GM18499 (cell line): ENCODE measurements around the gene MTFR1L.

ENCODE experiments used
- ATAC-seq: cut with Tn5 transposase; IDR thresholded peaks from one replicate; pipeline ENCODE4 v1.9.1; 2021; ENCODE audit warnings: moderate number of reproducible peaks; ENCODE audit not compliant: insufficient read depth, unreplicated experiment

The MTFR1L gene

DNA sequence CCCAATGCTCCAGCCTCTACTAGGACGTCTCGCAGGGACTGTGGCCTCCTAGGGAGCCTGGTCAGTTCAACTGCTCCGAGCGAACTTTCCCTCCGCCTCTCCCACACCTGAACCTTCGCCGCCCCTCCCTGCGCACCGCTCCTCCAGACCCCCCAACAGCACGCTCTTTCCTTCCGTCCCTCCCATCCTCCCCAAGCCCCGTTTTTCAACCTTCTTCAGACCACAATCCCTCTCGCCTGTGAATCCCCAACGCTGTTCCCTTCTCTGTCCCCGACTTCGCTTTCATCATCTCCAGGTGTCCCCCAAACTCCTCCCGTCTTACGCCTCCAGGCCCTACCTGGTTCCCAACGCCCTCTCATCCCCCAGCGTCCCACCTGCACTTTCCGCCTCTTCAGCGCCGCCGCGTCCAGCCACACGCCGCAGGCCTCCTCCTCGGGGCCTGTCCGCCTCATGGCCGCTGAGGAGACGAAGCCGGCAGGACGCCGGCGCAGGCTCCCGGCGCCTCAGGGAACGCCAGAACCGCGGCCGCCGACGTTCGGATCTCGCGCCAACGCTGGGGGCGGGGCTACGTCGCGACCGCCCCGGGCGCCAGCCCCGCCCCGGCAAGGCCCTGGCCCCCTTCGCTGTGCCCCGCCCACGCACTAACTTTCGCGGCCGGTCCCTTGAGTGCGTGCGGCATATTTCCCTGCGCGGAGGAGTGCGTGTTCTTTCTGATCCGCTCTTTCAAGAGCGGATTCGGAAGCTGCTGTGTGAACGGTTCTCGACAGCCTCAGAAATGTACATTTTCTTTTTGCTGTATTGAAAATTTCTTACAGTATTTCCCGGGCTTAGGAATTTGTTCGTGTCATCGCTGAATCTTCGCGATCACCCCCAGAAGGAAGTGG, 39.4 kb downstream of the MTFR1L start, which contains the start of gene AUNIP:
TSS of gene AUNIP (minus strand) at position 552 of the 884 bp plus-strand sequence. CDS start at position 452, 100 bp downstream.
- ATAC-seq, result no peak

DNA sequence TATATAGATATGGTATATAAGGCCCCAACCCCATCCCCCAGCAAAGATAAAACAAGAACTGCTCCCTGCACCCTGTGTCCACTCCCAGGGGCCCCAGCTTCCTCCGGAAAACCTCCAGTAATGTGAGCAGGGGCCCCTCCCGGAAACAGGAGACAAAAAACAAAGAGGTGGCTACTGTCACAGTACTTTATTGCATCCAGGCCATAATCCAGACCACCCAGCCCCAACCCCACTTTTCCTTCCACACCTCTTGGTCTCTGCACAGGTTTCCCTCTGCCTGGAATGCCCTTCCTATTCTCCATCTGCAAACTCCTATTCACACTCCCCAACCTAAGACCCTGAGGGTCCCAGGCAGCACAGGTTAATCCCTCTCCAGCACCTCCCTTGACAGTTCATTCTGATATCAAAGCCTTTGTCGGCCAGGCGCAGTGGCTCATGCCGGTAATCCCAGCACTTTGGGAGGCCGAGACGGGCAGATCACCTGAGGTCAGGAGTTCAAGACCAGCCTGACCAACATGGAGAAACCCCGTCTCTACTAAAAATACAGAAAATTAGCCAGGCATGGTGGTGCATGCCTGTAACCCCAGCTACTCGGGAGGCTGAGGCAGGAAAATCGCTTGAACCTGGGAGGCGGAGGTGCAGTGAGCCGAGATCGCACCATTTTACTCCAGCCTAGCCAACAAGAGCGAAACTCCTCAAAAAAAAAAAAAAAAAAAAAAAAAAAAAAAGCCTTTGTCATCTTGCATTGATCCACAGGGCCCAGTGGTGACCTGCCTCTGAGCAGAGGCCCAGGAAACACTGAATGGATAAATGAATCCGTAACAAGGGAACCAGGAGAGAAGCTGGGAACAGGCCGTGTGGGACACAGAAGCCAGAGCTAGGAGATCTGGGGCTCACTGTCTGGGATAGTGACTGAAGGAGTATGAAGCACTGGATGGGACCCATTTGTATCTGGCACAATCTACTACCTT, 41.8 kb downstream of the MTFR1L start:
- no peak for ATAC-seq

DNA sequence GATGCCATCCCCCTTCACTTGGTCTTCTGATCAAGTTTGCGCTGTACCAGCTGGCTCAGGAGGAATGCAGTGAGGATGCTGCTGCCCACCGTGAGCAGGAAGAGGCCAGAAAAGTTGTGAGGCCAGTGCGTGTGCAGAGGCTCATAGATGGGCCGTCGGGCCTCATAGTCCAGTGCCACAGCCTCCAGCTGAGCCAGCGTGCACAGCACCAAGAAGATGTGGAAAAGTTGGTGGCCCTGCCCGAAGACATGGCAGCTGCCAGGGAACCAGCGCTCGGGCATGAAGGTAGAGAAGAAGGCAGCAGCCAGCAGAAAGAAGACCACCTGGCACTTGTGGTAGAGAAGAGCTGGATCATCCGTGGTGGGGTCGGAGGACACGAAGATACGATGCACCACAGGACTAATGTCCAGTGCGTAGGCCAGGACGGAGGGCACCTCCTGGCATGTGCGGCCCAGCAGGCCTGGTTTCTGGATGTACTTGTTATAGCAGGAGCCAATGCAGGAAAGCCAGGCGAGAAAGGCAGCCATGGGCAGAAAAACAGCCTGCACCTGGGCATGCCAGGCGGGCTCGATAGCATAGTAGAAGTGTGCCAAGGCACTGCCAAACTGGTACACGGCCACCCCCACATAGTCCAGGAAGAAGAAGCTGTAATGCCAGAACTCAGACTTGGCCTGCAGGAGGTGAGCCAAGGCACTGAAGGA, 43.2 kb downstream of the MTFR1L start:
- ATAC-seq, result no peak

DNA sequence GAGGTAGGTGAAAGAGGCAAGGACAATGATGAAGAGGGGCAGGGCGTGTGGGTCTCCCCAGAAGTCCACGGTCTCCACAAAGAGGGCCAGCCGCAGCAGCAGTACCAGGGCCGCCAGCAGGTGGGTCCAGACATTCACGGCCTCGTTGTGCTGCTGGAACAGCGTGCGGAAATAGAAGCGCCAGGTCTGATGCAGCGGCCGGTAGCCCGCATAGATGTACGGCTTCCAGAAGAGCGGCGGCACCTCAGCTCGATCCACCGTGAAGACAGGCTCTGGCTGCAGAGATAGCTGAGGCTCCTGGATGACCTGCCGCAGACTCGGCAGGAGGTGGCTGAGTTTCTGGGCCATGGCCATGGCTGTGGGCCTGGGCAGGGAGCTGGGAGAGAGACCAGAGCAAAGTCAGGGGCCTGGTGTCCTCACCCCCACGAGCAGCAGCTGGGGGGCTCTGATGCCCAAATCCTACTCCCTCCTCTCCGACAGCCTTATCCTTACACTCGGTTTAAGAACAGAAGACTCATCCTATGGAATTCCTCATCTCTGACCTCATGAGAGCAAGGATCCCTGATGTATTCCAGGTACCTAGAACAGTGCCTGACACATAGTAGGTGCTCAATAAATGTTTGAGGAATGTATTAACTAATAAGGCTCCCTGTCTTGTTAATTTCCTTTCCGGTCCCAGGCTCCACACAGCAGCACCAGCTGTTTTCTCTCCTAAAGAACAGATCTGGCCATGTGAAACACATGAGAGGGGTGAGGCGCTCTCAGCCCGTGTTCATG, 43.9 kb downstream of the MTFR1L start:
- no peak for ATAC-seq

DNA sequence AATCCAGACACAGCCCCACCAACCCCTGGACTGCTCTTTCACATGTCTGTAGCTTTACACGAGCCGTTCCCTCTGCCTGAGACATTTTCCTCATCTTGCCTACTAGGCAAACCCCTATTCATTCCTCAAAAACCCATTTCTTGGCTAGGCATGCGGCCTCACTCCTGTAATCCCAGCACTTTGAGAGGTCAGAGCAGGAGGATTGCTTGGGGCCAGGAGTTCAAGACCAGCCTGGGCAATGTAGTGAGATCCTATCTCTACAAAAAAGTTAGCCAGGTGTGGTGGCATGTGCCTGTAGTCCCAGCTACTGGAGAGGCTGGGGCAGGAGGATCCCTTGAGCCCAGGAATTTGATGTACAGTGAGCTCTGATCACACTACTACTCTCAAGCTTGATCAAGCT, 44.7 kb downstream of the MTFR1L start:
- ATAC-seq, result no peak

DNA sequence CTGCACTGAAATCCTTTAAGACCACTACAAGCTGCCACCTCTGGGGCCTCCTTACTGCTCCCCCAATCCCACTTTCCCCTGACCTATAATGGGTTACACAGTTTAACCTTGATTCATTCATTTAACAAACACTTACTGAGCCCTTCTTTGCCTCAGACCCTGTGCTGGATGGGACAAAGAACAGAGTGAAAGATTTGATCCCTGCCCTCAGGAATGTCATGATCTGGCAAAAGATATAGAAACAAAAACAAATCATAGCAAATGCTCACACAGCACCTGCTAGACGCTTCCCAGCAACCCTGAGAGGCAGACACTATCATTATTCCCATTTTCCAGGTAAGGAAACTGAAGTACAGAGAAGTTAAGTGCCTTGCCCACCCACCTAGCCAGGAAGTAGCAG, 46.5 kb downstream of the MTFR1L start:
- no peak for ATAC-seq

DNA sequence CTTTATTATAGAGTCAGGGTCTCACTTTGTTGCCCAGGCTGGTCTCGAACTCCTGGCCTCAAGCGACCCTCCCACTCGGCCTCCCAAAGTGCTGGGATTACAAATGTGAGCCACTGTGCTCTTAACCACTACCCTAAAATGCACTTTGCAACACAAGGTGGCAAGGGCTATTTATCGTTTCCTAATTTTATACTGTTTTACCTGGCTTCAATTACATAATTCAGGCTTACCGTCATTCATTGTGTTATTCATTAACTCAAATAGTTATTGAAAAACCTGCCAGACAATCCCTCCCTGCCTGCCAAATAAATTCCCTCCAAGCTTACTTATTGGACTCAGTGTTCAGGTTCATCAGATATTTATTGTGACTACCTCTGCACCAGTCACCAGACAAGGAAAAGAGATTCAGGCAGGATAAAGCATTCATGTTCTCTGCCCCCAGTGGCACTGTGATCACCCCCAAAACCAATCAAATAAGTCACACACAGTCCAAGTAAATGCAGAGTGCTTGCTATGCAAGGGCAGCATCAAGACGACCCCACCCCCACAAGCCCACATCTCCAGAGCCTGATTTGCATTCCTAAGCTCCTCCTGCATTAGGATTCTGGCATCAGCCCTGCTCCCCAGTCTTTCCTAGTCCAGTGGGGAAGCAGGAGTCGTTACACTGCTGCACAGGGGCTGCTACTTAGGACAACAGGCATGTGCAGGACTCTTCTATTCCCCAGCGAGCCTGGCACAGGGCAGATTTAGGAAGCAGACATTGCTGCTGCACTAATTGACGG, 47.6 kb downstream of the MTFR1L start:
- ATAC-seq, result no peak

DNA sequence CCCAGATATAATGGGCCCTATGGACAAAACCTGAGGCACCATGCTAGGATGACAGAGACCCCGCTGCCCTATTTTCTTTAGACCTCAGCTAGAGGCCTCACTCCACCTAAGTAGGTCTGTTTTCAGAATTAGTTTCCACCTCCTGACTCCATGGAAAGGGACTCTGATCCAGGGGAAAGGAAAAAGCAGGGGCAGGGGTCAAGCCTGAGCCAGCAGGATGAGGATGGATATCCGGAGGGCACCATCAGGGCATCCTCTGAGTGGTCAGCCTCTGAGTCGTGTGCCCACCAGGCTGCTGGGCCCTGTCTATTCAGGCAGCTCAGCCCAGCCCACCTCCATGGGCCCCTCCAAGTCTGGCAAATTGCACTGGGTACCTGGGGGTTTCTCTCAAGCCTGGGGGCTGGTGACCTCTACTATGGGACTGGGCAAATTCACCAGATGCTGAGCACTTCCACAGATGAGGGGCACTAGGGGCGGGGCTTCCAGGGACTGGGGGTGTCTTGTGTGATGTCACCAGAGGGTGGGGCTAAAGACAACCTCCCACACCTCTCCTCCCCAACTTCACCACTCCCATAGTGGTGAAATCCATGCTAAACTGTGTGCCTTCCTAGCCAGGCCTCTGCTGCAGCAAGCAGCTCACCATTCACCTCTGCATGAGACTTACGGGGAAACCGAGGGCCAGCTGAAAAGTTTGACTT, 50.3 kb downstream of the MTFR1L start:
- no peak for ATAC-seq

DNA sequence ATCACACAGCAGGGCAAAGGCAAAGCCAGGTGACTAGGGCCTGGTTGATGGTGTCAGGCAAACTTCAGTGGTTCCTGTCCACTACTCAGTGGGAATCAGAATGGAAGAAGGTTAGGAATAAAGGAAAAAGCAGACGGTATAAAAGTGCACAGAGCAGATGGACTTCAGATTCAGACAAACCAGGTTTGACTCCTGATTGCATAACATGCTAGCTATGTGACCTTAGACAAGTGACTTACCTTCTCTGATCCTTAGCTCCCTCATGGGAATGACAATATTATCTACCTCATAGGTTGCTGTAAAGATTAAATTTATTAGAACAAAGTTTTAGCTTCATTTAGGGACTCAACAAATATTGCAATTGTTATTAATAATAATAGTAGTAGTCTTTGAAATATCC, 50.9 kb downstream of the MTFR1L start:
- ATAC-seq, result no peak

DNA sequence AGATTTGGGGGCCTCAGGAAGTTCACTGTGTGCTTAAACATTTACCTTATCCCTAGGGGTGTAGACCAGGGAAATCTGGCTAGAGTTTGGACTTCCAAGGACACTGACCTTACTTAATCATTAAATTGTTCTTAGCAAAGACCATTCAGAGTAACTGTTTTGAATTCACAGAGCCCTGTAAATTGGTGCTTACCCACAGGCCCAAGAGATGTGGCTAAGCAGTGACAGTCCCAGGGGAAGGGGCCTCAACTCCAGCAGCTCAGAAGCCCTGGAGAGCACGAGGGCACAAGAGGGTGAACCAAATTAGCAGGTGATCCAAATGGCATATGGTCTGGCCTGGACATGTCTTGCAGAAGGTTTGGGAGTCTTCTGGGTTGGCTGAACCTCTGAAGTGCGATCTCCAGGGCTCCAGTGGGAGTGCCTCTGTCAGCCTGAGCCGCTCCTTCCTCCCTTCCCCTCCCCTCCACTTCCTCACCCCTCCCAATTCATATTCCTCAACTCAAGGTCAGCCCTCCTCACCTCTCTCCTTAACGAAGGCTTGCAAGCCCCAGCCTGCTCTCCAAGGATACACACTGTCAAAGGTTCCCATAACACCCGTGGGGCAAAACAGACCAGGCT, 51.4 kb downstream of the MTFR1L start:
- no peak for ATAC-seq

DNA sequence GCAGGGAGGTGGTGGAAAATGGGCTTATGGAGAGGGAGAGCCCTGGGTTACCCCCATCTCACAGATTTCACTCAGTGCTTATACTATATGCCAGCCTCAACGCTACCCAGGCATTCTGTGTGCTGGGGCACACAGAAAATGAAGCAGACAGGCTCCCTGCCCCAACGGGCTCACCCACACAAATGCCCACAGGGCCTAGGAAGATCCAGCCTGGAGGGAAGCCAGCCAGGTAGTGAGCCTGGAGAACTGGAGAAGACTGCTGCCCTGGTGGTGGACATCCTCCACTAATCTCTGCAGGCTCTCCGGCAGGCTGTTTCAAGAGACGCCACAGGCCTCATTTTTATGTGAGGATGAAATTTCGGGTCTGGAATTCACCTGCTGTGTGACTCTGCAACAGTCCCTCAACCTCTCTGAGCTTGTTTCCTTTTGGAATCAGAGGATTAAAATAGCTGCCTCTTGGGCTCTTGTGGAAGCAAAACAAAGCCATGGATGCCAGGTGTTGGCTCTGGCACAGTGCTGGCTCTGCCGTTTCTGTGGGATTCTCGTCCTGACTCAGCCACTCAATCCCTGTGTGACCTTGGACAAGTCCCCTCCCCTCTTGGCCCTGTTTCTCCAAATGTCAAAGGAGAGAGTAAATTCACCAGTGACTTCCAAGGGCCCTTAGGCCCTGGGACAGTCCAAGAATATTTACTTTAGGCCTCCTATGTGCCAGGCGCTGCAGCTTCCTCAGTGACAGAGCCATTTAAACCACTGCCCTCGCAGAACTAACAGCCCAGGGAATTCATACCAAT, 52.1 kb downstream of the MTFR1L start:
- no peak for ATAC-seq

DNA sequence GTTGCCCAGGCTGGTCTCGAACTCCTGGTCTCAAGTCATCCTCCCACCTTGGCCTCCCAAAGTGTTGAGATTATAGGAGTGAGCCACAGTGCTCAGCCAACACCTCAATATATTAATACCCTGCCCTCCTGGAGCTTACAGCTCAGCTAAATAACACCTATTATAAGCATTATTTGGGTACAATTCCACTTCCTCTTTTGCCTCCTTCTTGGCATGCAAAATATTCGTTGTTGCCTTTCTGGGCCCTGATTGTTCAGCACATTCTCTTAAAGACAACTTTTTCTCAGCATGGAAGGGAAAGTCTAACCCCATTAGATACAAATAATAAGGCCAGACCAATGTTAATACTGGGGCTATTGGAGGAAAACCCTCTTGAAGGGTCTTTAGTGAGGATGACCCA, 53.0 kb downstream of the MTFR1L start:
- ATAC-seq, result no peak

DNA sequence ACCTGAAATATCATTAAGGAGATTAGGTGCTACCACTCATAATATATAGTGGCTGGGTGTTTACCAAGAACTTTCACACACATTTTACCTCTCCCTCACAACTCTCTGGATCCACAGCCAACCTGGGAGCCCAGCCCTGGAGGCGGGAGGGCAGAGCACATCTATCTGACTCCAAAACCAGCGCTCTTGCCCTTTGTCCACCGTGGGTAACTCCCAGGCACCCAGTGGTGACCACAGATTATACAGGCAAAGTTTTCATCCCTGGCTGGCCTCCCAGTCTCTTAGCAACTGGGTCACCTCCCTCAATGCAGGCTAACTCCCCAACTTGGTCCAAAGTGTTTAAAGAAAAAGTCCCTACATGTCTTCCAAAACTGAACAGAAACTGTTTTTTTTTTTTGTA, 53.4 kb downstream of the MTFR1L start:
- ATAC-seq, result no peak

DNA sequence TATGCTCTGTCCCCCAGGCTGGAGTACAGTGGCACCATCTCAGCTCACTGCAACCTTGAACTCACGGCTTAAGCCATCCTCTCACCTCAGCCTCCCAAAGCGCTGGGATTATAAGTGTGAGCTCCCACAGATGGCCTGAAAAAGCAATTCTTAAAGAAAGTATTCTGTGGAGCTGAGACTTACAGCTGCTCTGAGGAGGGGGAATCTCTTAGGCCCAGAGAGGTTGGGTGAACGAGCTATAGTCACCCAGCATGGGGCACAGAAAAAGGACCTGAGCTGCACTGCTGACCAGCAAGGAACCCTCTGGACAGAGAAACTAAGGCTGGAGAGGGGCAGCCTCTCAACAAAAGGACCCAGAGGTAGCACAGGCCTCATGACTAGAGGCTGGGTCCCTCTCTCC, 54.5 kb downstream of the MTFR1L start:
- no peak for ATAC-seq

DNA sequence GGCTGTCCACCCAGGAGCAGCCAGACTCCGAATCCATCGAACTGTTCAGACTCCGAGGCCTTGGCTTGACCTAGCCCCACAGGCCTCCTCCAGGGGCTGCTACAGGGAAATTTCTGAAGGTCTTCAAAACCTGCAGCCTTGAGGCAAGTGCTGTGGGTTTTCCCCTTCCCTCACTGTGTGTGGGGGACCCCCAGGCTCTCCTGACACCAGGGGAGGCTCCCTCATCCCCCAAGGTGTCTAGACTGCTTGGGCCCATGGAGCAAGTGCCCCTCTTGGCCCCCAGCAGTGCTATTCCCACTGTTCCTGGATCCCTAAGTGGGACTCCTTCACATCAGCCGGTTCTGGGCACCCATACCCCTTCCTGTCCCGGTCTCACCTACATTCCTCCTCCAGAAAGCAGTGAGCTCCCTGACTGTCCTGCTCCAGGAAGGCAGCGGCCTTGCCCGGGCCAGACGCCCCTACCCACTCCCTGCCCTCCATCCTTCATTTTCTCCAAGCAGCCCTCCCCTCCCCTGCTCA, 54.9 kb downstream of the MTFR1L start:
- no peak for ATAC-seq

DNA sequence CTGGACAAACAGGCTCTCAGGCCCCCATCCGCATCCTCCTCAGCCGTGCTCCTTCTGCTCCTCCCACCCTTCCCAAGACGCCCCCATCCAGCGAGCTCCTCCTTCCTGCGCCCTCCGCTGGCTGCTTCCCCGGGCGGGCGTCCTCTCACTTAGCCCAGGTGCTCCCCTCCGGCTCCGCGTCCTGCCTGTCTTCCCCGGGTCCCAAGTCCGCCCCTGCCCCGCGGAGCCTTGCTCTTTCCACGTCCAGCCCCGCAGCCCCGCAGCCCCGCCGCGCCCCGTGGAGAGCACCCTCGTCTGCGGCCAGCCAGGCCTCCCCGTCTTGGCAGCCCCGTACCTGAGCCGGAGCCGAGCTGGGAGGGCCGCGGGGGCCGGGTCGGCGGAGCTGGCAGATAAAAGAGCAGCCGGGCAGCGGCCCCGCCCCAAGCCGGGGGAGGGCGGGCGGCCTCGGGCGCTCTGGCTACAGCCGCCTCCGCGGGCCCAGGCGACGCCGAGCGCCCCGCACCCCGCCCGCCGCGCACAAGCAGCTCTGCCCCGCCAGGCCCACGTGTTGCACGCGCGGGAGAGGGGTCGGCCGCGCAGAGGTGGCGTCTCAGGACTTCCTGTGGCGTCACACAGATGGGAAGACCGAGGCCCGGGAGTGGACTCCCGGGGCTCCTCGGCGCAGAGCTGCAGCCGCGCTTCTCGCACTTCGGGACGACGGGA, 55.6 kb downstream of the MTFR1L start, which contains the start of gene PAQR7:
TSS of gene PAQR7 (minus strand) at position 555 of the 702 bp plus-strand sequence. CDS start 11,869 bp downstream, outside the sequence.
- ATAC-seq, result no peak
